NCI-H69 (cell line): ENCODE data around the gene ADGRF3.
"Not testable (repeated sequence)": the region's sequence is repeated elsewhere in the genome, so short reads cannot be mapped to it uniquely, and the experiment has no call there.

Experiments used
- DNase-seq: peaks from one replicate; lab custom pipeline; 2025; lab: John Stamatoyannopoulos, UW

Gene ADGRF3

GRCh38 chr2:26274058-26274613, 72.5 kb downstream of the ADGRF3 start:
- peak; percentile 73 for DNase-seq

GRCh38 chr2:26273501-26273900, 73.1 kb downstream of the ADGRF3 start:
- no peak for DNase-seq

GRCh38 chr2:26270373-26270772, 76.2 kb downstream of the ADGRF3 start:
- DNase-seq, result no peak

- no peak for DNase-seq
These were observed 76.9 kb downstream of the ADGRF3 start for GRCh38 chr2:26269571-26270158.

- DNase-seq, result not testable (repeated sequence)
These were observed 77.8 kb downstream of the ADGRF3 start for GRCh38 chr2:26268670-26269385.

- no peak for DNase-seq
These were observed 78.4 kb downstream of the ADGRF3 start for GRCh38 chr2:26268213-26268612.

GRCh38 chr2:26258836-26259235, 87.8 kb downstream of the ADGRF3 start:
- not testable (repeated sequence) for DNase-seq
